AG04449 (cell line): ENCODE results near the gene SLC44A1.

ENCODE experiments used
- CTCF ChIA-PET: fragments of 350-600 bp; formaldehyde crosslinking; extraction: SDS; loops from one replicate; lab custom pipeline; 2021; ENCODE audit warnings: antibody characterized with exemption; lab: Yijun Ruan, JAX
- POLR2A ChIA-PET: fragments of 400-600, 350-600 bp; formaldehyde crosslinking; extraction: SDS; loops from one replicate; lab custom pipeline; 2020; ENCODE audit warnings: antibody characterized with exemption, inconsistent platforms; lab: Yijun Ruan, JAX
- DNase-seq: peaks from one replicate; pipeline ENCODE4 v3.0.0-alpha.2; 2010; ENCODE audit warnings: low read depth, low spot score
- H3K4me3 ChIP-seq: 2 replicates; pipeline ENCODE4 v1.5.1; 2011; ENCODE audit warnings: low read depth, mild to moderate bottlenecking, control low read depth, low read length
- CTCF ChIP-seq: IDR thresholded peaks from one replicate; pipeline ENCODE4 v1.5.1; 2011; ENCODE audit warnings: mild to moderate bottlenecking, moderate library complexity, low read length, control low read depth, inconsistent platforms; ENCODE audit not compliant: insufficient read depth; ENCODE audit errors: missing control alignments

The SLC44A1 gene

GRCh38 chr9:105484226-105484625 lies 239.8 kb downstream of the SLC44A1 start:
- no peak for DNase-seq
- ChIA-PET CTCF (no interaction called here), POLR2A (no interaction called here)
- no peak overlapping the region for H3K4me3 ChIP-seq
- no peak for TF ChIP-seq CTCF

- TF ChIP-seq CTCF = no peak
- no peak for DNase-seq
- no peak overlapping the region for H3K4me3 ChIP-seq
- CTCF ChIA-PET = no interaction called here
- POLR2A ChIA-PET = no interaction called here
Observed at GRCh38 chr9:105485131-105485530, 240.7 kb downstream of the SLC44A1 start.
